Subcutaneous adipose tissue (tissue), 4 donors: ENCODE measurements around the gene PACS2. TPM values are rescaled to one million over a fixed set of nuclear protein-coding genes. Genes with fewer than 3 reads are reported as not detected.

Source experiments
- total RNA-seq, 4 donors: library from RNA; depleted of rRNA; stranded (reverse); fragments of >200 nt; gene quantifications; one replicate each; pipeline ENCODE4 v1.1.0, GENCODE V29; 2016
- TF ChIP-seq, protein P1 (sequence below): fragments of 450-650 bp; IDR thresholded peaks from one replicate; pipeline ENCODE4 v1.5.1; 2016; ENCODE audit warnings: low read depth, mild to moderate bottlenecking, control low read depth, antibody characterized with exemption, moderate library complexity

The PACS2 gene
- total RNA-seq, 4 donors from 2014 or later, result 37.2 to 124 (median 57.8) TPM

DNA sequence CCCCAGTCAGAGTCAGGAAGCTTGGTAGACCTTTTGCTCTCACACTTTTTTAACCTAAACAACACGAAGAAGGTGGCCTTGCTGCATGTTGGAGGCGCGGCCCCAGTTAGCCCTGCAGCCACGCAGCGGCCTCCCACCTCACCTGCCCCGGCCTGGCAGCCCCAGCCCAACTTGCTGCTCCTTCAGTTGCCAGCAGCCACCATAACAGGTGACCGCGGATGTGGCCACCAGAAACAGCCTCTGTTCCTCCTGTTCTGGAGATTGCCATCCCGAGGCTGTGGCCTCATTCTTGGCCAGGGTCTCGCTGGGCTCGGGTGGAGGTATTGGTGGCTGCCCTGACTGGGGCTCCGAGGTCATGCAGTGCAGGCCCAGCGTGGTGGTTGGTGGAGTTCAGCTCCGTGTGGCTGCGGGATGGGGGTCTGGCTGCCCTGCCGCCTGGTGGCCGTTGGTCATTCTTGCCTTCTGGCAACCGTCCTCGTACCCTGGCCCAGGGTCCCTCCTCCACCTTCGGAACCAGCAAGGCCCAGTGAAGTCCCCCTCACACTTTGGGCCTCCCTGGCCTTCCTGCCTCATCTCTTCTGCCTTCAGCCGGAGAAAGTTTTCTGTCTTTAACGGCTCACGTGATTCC lies 63.1 kb downstream of the PACS2 start:
- TF ChIP-seq, protein P1, sequence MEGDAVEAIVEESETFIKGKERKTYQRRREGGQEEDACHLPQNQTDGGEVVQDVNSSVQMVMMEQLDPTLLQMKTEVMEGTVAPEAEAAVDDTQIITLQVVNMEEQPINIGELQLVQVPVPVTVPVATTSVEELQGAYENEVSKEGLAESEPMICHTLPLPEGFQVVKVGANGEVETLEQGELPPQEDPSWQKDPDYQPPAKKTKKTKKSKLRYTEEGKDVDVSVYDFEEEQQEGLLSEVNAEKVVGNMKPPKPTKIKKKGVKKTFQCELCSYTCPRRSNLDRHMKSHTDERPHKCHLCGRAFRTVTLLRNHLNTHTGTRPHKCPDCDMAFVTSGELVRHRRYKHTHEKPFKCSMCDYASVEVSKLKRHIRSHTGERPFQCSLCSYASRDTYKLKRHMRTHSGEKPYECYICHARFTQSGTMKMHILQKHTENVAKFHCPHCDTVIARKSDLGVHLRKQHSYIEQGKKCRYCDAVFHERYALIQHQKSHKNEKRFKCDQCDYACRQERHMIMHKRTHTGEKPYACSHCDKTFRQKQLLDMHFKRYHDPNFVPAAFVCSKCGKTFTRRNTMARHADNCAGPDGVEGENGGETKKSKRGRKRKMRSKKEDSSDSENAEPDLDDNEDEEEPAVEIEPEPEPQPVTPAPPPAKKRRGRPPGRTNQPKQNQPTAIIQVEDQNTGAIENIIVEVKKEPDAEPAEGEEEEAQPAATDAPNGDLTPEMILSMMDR, result no peak

DNA sequence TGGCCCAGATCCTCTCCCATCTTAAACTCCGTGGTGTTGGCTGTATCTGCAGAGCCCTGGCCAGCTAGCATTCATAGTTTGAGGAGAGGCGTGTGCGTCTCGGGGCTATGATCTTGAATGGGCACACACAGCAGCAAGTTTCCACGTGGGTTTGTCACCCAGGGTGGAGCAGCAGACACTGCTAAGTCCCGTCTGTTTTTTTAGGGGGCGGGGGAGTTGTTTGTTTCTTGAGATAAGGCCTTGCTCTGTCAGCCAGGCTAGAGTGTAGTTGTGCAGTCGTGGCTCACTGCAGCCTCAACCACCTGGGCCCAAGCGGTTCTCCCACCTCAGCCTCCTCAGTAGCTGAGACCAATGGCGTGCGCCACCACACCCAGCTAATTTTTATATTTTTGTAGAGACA lies 63.7 kb downstream of the PACS2 start:
- TF ChIP-seq, protein P1, result no peak

DNA sequence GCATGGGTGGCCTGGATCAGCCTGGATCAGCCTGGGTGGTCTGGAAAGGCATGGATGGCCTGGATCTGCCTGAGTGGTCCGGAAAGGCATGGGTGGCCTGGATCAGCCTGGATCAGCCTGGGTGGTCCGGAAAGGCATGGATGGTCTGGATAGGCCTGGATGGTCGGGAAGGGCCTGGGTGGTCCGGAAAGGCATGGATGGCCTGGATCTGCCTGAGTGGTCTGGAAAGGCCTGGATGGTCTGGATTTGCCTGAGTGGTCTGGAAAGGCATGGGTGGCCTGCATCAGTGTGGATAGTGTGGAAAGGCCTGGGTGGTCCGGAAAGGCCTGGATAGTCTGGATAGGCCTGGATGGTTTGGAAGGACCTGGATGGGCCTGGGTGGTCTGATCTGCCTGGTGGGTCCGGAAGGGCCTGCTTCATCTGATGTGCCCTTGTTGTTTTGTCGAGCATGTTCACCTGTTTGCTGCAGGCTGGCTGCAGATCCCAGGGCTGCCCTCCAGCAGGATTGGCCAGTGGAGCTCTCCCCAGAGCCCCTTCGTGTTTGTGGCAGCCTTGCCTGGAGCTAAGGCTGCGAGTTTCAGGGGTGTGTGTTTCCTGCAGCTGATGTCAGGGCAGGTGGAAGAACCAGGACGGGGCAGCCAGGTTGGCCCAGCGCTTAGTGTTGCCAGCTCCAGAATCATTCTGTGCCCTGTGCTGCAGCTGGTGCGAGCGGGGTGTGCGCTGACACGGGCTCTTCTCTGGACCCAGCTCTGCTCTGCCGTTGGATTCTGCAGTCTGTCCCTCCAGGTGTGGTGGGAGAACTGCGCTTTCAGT lies 64.5 kb downstream of the PACS2 start:
- TF ChIP-seq, protein P1, result no peak

DNA sequence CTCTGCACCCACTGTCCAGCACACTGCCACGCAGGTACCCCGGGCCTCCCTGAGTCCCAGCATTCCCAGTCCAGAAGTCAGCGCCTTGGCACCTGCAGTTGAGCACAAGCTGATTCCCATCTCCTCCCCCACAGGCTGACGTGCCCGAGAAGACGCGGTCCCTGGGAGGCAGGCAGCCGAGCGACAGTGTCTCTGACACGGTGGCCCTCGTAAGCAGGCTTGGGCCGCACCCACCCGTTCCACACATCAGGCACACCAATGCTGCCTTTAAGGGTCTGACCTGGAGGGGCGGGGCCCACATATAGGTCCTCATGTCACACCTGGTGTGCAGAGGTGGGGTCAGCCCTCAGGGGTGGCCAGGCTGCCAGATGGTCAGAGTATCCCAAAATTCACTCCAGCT lies 65.4 kb downstream of the PACS2 start:
- TF ChIP-seq, protein P1, result no peak

DNA sequence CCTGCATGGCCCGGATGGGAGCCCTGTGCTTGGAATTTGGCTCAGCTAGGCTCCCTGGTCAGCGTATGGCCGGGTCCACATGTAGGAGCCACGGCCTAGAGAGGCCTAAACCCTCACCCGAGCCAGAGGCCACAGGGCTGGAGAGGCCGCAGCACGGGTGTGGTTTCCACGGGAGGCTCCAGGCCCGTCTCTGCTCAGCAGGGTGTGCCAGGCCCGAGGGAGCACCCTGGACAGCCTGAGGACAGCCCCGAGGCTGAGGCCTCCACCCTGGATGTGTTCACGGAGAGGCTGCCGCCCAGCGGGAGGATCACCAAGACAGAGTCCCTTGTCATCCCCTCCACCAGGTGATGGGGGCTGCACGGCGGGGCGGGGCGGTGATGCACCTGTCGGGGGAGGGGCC lies 66.2 kb downstream of the PACS2 start:
- TF ChIP-seq, protein P1, result no peak

DNA sequence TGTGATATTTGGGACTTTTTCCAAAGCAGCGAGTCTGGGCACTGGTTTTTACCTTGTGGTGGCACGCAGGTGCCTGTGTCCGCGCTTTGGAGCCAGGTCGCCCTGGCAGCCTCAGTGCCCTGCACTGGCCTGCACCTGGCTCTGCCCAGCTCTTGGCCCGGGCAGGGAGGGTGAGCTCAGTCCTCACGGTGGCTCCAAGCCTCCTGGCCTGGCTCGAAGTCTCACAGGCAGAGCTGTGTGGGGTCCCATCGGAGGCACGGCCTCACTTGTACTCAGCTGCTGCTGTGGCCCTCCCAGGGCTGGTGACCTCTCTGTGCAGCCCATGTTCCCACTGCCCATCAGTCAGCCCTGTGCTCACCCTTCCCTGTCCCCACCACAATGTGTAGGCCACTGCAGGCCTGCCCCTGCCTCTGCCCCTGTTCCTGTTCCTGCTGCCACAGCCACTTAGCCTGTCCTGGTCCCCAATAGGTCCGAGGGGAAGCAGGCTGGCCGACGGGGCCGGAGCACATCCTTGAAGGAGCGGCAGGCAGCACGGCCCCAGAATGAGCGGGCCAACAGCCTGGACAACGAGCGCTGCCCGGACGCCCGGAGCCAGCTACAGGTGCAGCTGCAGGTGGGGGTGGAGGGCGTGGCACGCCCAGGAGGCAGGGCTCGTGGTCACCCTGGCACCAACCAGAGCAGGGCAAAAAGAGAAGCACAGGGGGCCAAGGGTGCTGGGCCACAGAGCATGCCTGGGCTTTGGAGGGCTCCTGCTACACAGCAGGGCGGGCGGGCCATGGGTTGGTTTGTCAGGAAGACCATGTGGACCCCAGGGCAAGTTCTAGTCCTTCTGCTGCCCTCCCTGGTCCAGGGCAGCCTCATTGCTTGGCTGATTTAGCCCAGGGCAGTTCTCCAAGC lies 67.1 kb downstream of the PACS2 start:
- TF ChIP-seq, protein P1, result no peak
